H1 (cell line): ENCODE results near the gene IDH2.

Source experiments
- CHD1 ChIP-seq: IDR thresholded peaks from 2 replicates; pipeline ENCODE4 v1.6.1; 2012; ENCODE audit warnings: low read depth, low read length, improper control_type of control experiment
- CTCF ChIP-seq, 3 experiments: IDR thresholded peaks; 1 replicate in 2 of 3; 2 replicates in 1 of 3; pipeline versions ENCODE4 v1.5.1 to v1.6.1; 2011; ENCODE audit warnings: low read length in 3 of 3, mild to moderate bottlenecking in 3 of 3, inconsistent platforms in 2 of 3, low read depth in 1 of 3, moderate library complexity in 1 of 3; ENCODE audit not compliant: insufficient read depth in 1 of 3; ENCODE audit errors: control extremely low read depth in 1 of 3
- JUND ChIP-seq: IDR thresholded peaks from 2 replicates; pipeline ENCODE4 v1.6.1; 2011; ENCODE audit warnings: mild to moderate bottlenecking, improper control_type of control experiment, low read length
- MAFK ChIP-seq: IDR thresholded peaks from 2 replicates; pipeline ENCODE4 v1.6.1; 2012; ENCODE audit warnings: low read depth, mild to moderate bottlenecking, improper control_type of control experiment, low read length
- PHF8 ChIP-seq: fragments of 200-600 bp; sonication (generic); conservative IDR thresholded peaks from 2 replicates; pipeline ENCODE4 v1.7.1; 2012; ENCODE audit warnings: low read depth, mild to moderate bottlenecking, inconsistent platforms, low read length, moderate library complexity
- POLR2A ChIP-seq, 2 experiments: IDR thresholded peaks; 1 replicate in 1 of 2; 2 replicates in 1 of 2; pipeline ENCODE4 v1.6.1; 2011; ENCODE audit warnings: low read depth in 2 of 2, low read length in 2 of 2, mild to moderate bottlenecking in 2 of 2; ENCODE audit errors: control extremely low read depth in 1 of 2
- POLR2AphosphoS5 ChIP-seq: IDR thresholded peaks from 2 replicates; pipeline ENCODE4 v1.6.1; 2011; ENCODE audit warnings: low read depth, low read length
- TAF1 ChIP-seq: IDR thresholded peaks from 2 replicates; pipeline ENCODE4 v1.6.1; 2011; ENCODE audit warnings: mild to moderate bottlenecking, low read depth, low read length
- TEAD4 ChIP-seq: IDR thresholded peaks from 2 replicates; pipeline ENCODE4 v1.6.1; 2012; ENCODE audit warnings: low read depth, low read length, inconsistent platforms, mixed read lengths
- TF ChIP-seq, protein P1 (sequence below): IDR thresholded peaks from 2 replicates; pipeline ENCODE4 v1.6.1; 2012; ENCODE audit warnings: inconsistent platforms
- TF ChIP-seq, protein P2 (sequence below): IDR thresholded peaks from 2 replicates; pipeline ENCODE4 v1.6.1; 2011; ENCODE audit warnings: low read depth, mild to moderate bottlenecking, low read length; ENCODE audit not compliant: insufficient read depth

DNA sequence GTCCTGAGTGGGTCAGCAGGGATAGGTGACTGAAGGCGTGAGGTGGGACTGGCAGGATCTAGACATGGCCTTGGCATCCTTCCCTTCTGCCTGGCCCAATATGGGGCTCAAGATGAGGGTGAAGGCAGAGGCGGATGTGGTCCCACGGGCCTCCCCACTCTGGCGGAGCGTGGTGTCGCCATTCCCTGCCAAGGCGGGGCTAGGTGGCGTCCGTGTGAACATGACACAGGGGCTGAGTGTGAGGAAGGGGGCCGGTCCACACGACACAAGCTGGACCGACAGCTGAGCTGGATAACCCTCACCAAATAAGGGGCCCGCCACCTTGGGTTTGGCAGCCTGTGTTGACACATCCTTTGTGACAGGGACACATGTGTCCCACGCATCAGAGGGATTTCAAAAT lies 58.1 kb downstream of the IDH2 start:
- TF ChIP-seq, protein P1, sequence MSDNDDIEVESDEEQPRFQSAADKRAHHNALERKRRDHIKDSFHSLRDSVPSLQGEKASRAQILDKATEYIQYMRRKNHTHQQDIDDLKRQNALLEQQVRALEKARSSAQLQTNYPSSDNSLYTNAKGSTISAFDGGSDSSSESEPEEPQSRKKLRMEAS: no peak
- TF ChIP-seq CTCF (IDR thresholded peaks at IDR 0.05; ENCODE audit: control extremely low read depth in 1 of 3, insufficient read depth in 1 of 3, low read depth in 1 of 3, low read length in 3 of 3) (no peak), POLR2AphosphoS5 (no peak), CHD1 (no peak), JUND (no peak), TEAD4 (no peak), TAF1 (no peak), PHF8 (no peak), MAFK (no peak), POLR2A (IDR thresholded peaks at IDR 0.05; ENCODE audit: control extremely low read depth in 1 of 2, low read depth in 2 of 2, low read length in 2 of 2) (no peak)
- TF ChIP-seq, protein P2, sequence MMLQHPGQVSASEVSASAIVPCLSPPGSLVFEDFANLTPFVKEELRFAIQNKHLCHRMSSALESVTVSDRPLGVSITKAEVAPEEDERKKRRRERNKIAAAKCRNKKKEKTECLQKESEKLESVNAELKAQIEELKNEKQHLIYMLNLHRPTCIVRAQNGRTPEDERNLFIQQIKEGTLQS: no peak
